Fibroblast of the aortic adventitia (primary cell): Measurements from ENCODE around the gene EIF4A3. TPM values are rescaled to one million over a fixed set of nuclear protein-coding genes. Genes with fewer than 3 reads are reported as not detected.

Experiments used
- DNase-seq: peaks from one replicate; pipeline ENCODE4 v3.0.0-alpha.2; 2010; ENCODE audit warnings: low read depth
- H3K4me3 ChIP-seq: 2 replicates; pipeline ENCODE4 v1.5.1; 2011; ENCODE audit warnings: low read depth, mild to moderate bottlenecking, control low read depth, low read length, moderate library complexity
- total RNA-seq: library from RNA; depleted of rRNA; stranded (reverse); fragments of >200 nt; gene quantifications from 2 replicates; pipeline ENCODE4 v1.2.3, GENCODE V29; 2012; ENCODE audit warnings: low replicate concordance
- TF ChIP-seq, protein P1 (sequence below): IDR thresholded peaks from 2 replicates; pipeline ENCODE4 v1.5.1; 2011; ENCODE audit warnings: mild to moderate bottlenecking, low read length, control low read depth, inconsistent platforms; ENCODE audit not compliant: insufficient read depth

The EIF4A3 gene
- total RNA-seq, 1 donor: 85.9 TPM

GRCh38 chr17:80141463-80142165 lies 5.3 kb downstream of the EIF4A3 start:
- no peak overlapping the region for H3K4me3 ChIP-seq
- DNase-seq: no peak
- TF ChIP-seq, protein P1, sequence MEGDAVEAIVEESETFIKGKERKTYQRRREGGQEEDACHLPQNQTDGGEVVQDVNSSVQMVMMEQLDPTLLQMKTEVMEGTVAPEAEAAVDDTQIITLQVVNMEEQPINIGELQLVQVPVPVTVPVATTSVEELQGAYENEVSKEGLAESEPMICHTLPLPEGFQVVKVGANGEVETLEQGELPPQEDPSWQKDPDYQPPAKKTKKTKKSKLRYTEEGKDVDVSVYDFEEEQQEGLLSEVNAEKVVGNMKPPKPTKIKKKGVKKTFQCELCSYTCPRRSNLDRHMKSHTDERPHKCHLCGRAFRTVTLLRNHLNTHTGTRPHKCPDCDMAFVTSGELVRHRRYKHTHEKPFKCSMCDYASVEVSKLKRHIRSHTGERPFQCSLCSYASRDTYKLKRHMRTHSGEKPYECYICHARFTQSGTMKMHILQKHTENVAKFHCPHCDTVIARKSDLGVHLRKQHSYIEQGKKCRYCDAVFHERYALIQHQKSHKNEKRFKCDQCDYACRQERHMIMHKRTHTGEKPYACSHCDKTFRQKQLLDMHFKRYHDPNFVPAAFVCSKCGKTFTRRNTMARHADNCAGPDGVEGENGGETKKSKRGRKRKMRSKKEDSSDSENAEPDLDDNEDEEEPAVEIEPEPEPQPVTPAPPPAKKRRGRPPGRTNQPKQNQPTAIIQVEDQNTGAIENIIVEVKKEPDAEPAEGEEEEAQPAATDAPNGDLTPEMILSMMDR: no peak

GRCh38 chr17:80138856-80139426 lies 8.0 kb downstream of the EIF4A3 start:
- TF ChIP-seq, protein P1: no peak
- DNase-seq: no peak
- H3K4me3 ChIP-seq: no peak overlapping the region

DNA sequence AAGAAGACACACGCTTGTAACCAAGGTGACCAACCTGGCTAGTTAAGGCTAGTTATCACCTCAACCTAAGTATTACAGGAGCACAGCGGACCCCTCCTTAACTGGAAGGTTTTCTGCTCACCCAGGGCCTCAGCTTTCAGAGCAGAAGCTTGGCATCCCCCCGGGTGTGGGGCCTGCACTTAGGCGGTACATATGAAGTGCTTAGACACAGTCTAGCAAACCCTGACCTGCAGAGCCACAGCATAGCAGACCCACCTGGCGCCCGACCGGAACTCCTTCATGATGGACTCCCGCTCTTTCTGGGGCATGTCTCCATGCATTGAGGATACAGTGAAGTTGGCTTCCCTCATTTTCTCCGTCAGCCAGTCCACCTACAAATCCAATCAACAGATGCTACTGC lies 9.8 kb downstream of the EIF4A3 start:
- DNase-seq: no peak
- H3K4me3 ChIP-seq: no peak overlapping the region
- TF ChIP-seq, protein P1: no peak

GRCh38 chr17:80133626-80133970 lies 13.3 kb downstream of the EIF4A3 start:
- TF ChIP-seq, protein P1: no peak
- H3K4me3 ChIP-seq: no peak overlapping the region
- no peak for DNase-seq

DNA sequence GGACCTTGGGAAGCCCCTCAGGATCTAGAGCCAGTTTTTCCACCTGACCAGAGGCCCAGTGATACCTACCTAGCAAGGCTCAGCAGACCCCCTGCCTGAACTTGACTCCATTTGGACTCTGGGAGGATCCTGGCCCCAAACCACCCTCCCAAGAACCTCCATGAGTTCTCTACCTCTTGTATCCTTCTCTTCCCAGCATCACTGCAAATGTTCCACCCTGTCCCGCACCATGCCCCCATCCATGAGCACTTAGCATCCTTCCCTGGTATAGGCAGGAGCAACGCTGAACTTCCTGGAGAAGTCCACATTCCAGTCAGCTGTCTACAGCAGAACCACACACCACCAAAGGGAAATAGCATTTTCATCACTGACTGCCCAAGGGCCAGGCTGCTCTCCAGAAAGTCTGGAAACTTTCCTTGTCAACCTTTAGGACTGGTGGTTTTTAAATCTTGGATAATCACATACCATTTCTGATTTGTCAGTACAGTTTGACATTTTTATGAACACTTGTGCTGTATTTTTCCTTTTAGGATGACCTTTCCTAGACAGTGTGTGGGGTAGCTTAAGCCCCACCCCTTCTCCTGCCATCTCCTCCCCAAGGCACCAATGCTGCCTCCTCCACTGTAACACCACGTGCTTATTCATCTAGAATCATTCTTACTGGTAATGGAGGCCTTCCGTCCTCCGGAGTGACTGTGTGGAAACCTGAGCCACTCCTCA lies 13.9 kb downstream of the EIF4A3 start:
- no peak for DNase-seq
- TF ChIP-seq, protein P1: no peak
- H3K4me3 ChIP-seq: no peak overlapping the region

- TF ChIP-seq, protein P1: no peak
- no peak for DNase-seq
- no peak overlapping the region for H3K4me3 ChIP-seq
Observed at GRCh38 chr17:80130992-80131391, 15.9 kb downstream of the EIF4A3 start.
